GM19328 (cell line): ENCODE data around the gene MATCAP1.

ENCODE experiments used
- ATAC-seq: cut with Tn5 transposase; IDR thresholded peaks from one replicate; pipeline ENCODE4 v1.9.1; 2021; ENCODE audit warnings: mild to moderate bottlenecking, moderate library complexity; ENCODE audit not compliant: unreplicated experiment

The MATCAP1 gene

DNA sequence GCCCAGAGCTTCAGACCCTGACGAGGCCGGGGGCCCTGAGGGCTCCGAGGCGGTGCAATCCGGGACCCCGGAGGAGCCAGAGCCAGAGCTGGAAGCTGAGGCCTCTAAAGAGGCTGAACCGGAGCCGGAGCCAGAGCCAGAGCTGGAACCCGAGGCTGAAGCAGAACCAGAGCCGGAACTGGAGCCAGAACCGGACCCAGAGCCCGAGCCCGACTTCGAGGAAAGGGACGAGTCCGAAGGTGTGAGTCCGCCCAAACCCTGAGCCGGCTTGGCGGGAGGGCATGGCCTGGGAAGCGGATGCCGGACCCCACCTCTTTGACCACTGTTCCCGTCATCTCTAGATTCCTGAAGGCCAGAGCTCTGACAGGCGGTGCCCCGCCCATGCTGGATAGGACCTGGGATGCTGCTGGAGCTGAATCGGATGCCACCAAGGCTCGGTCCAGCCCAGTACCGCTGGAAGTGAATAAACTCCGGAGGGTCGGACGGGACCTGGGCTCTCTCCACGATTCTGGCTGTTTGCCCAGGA is 9.0 kb downstream of the MATCAP1 start:
- no peak for ATAC-seq

GRCh38 chr16:67173808-67174705 is 9.7 kb downstream of the MATCAP1 start:
- ATAC-seq = no peak

- no peak for ATAC-seq
Observed at GRCh38 chr16:67173323-67173722, 10.4 kb downstream of the MATCAP1 start.

DNA sequence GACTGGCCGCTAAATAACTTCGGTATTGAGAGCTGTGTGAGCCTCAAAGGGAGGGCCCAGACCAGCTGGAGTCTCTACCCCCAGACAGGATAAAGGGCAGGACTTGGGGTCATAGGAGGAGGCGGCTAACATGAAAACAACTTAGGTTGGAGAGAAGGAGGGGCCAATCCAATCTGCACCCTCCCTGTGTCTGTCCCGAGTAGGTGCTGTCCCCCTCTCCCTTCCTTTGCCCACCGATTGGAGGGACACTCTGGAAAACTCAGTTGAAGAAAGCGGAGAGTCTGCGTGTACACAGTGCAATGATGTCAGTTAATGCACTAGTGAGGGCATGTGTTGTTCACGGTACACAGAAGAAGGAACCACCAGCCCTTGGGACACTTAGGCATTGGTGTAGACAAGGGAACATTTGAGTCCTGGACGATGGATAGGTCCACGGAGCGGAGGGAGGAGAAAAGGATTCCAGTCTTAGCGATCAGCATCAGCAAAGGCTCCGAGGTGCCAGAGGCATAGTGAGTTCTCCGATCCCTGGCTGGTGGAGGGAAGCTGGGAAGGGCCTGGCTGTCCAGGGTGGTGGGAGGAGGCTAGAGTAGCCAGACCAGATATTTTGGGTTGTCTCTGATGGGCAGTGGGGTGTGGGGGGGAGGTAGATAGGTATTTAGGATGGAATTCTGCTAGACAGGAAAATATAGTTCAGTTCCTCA is 12.7 kb downstream of the MATCAP1 start:
- ATAC-seq = no peak

GRCh38 chr16:67170168-67170948 is 13.4 kb downstream of the MATCAP1 start, which contains the start of gene NOL3:
TSS of gene NOL3 (plus strand) at chr16:67170538.
- no peak for ATAC-seq

- ATAC-seq = no peak
Observed at GRCh38 chr16:67169642-67170167, 14.1 kb downstream of the MATCAP1 start.

- ATAC-seq = no peak
Observed at GRCh38 chr16:67169011-67169451, 14.7 kb downstream of the MATCAP1 start.

- ATAC-seq = no peak
Observed at GRCh38 chr16:67167588-67167987, 16.2 kb downstream of the MATCAP1 start.

DNA sequence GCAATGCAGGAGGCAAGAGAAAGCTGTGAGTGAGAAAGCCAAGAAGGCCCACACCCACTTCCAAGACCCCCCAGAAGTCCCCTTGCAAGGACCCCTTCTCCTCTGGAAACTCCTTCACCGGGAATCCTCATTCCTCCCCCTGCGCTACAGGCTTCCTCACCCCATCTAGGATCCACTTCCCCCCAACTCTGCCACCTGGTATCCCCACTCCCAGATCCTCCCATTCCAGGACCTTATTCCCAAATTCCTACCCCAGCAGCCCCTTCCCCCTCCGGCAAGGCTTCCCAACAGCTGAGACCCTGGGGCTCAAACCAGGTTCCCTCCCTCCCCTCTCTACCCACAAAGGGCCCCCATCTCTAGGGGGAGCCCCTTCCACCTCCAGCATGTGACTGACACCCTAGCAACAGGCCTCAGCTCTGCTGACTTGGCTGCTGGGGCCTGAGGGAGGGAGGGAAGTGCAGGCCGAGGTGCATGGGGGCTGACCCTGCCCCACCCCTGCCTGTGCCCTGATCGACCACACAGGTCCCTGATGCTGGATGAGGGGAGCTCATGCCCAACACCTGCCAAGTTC is 17.1 kb downstream of the MATCAP1 start:
- no peak for ATAC-seq

GRCh38 chr16:67166110-67166547 is 17.6 kb downstream of the MATCAP1 start:
- ATAC-seq = no peak

GRCh38 chr16:67165121-67166078 is 18.4 kb downstream of the MATCAP1 start:
- ATAC-seq = no peak

DNA sequence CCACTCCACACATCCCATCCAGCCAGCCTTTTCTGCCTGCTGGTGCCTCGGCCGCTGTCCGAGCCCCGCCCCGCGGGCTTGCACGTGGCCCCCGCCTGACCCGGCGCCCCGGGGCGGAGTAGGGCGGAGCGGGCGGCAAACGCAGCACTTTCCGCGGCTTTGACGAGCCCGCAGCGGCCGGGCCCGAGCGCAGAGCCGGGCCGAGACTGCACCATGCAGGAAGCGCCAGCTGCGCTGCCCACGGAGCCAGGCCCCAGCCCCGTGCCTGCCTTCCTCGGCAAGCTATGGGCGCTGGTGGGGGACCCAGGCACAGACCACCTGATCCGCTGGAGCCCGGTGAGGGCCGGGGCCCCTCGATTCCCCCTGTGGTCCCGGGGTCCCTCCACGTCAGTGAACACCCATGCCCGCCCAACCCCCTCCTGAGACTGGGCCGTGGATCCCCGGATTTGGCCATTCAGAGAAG is 19.1 kb downstream of the MATCAP1 start, which contains the start of gene HSF4:
Gene HSF4, plus strand, starts transcription at position 147 of the 463 bp plus-strand sequence. Its CDS starts 67 bp downstream, at position 214.
- ATAC-seq = no peak

GRCh38 chr16:67163999-67164558 is 19.7 kb downstream of the MATCAP1 start:
- no peak for ATAC-seq

- ATAC-seq = no peak
Observed at GRCh38 chr16:67163164-67163998, 20.4 kb downstream of the MATCAP1 start.

DNA sequence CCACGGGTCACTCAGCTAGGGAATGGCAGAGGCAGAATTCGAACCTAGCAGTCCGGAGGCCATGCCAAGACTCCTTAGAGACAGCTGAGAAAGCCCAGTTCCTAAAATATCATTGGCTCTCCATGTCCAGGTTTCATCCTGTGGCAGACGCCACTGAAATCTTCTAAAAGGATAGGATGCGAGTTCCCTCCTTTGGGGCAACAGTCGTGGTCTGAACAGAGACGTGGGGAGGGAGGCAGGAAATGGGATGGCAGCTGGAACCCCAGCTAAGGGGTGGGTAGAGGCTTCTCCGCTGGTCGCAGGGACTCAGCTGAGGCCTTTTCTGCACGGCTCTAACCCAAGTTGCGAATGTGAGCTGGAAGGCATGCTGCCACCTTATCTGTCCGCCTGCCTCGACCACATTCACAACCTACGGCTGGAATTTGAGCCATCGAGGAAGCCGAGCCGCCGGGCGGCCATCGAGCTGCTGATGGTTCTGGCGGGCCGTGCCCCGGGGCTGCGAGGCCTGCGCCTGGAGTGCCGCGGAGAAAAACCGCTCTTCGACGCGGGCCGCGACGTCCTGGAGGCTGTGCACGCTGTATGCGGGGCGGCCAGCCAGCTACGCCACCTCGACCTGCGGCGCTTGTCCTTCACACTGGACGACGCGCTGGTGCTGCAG is 21.1 kb downstream of the MATCAP1 start:
- ATAC-seq = no peak

DNA sequence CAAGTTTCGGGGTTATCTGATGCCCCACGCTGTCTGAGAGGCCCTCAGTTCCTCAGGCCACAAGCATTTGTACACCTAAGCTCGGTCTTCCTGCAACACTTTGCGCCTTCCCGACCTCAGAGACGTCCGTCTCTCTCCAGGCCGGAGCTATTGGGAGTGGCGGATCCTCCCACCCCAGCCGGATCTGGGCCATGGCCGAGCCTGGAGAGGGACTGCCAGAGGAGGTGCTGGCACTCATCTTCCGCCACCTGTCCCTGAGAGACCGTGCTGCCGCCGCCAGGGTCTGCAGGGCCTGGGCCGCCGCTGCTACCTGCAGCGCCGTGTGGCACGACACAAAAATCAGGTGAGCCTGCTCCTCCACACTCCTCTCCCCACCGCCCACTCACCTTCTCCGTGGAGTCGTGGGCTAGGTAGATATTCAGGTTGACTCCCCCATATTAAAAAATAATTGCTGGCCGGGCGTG is 22.1 kb downstream of the MATCAP1 start:
- ATAC-seq = no peak
